HG03280 (cell line): ENCODE data around the gene RFWD3.
"Not testable (repeated sequence)": the region's sequence is repeated elsewhere in the genome, so short reads cannot be mapped to it uniquely, and the experiment has no call there.

Experiments used
- ATAC-seq: cut with Tn5 transposase; IDR thresholded peaks from one replicate; pipeline ENCODE4 v1.9.1; 2021; ENCODE audit warnings: mild to moderate bottlenecking, moderate library complexity; ENCODE audit not compliant: unreplicated experiment

RFWD3 gene

GRCh38 chr16:74666425-74667254 is at the start of gene RFWD3:
TSS of gene RFWD3 (minus strand) at chr16:74666877. CDS start at chr16:74661449, 5,428 bp downstream.
- ATAC-seq: peak; percentile 100

- ATAC-seq: no peak
Measured at GRCh38 chr16:74716355-74716754, 49.7 kb upstream of the RFWD3 start.

- no peak for ATAC-seq
Measured at GRCh38 chr16:74713876-74714275, 47.2 kb upstream of the RFWD3 start.

GRCh38 chr16:74713325-74713724 is 46.6 kb upstream of the RFWD3 start:
- ATAC-seq: no peak

- ATAC-seq: no peak
Measured at GRCh38 chr16:74711938-74712337, 45.3 kb upstream of the RFWD3 start.

- ATAC-seq: no peak
Measured at GRCh38 chr16:74710401-74710800, 43.7 kb upstream of the RFWD3 start.

GRCh38 chr16:74709441-74709877 is 42.8 kb upstream of the RFWD3 start:
- ATAC-seq: peak; percentile 96

GRCh38 chr16:74700438-74701225 is 34.0 kb upstream of the RFWD3 start, which contains the start of gene MLKL:
TSS of gene MLKL (minus strand) at chr16:74700862. CDS start at chr16:74695757, 5,105 bp downstream.
- ATAC-seq: peak; percentile 46

GRCh38 chr16:74700116-74700437 is 33.4 kb upstream of the RFWD3 start:
- no peak for ATAC-seq

GRCh38 chr16:74699666-74700065 is 33.0 kb upstream of the RFWD3 start:
- no peak for ATAC-seq

- ATAC-seq: no peak
Measured at GRCh38 chr16:74698222-74698621, 31.5 kb upstream of the RFWD3 start.

GRCh38 chr16:74695450-74696422 is 29.1 kb upstream of the RFWD3 start:
- peak; percentile 89 for ATAC-seq

- ATAC-seq: no peak
Measured at GRCh38 chr16:74691093-74691855, 24.6 kb upstream of the RFWD3 start.

GRCh38 chr16:74682556-74682955 is 15.9 kb upstream of the RFWD3 start:
- no peak for ATAC-seq

- no peak for ATAC-seq
Measured at GRCh38 chr16:74680681-74681080, 14.0 kb upstream of the RFWD3 start.

GRCh38 chr16:74679983-74680382 is 13.3 kb upstream of the RFWD3 start:
- no peak for ATAC-seq

GRCh38 chr16:74677868-74678267 is 11.2 kb upstream of the RFWD3 start:
- no peak for ATAC-seq

- no peak for ATAC-seq
Measured at GRCh38 chr16:74673876-74674275, 7.2 kb upstream of the RFWD3 start.

- ATAC-seq: not testable (repeated sequence)
Measured at GRCh38 chr16:74668877-74669276, 2.2 kb upstream of the RFWD3 start.

GRCh38 chr16:74667255-74667700 is 601 bp upstream of the RFWD3 start:
- no peak for ATAC-seq
